8988T (cell line): ENCODE measurements around the gene MTA3.

Experiments used
- DNase-seq: peaks from one replicate; pipeline ENCODE4 v3.0.0; 2011

MTA3 gene

DNA sequence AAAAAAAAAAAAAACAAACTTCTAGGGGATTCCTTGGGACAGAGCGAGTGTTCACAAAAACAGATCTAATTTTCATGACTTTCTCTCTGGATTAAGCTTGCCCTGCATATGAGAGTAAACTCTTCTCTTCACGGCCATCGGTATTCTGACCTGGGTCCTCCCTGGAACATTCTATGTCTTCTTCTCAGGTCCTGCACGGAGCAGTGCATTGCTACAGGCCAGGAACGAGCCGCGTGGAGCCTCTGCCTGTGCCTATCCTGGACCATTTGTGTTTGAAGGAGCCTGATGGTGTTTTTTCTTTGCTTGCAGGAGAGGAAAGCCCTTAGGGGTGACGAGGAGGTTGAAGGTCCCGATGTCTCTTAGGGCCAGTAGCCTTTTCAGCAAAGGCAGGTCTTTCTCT, 197.3 kb downstream of the MTA3 start:
- no peak for DNase-seq

DNA sequence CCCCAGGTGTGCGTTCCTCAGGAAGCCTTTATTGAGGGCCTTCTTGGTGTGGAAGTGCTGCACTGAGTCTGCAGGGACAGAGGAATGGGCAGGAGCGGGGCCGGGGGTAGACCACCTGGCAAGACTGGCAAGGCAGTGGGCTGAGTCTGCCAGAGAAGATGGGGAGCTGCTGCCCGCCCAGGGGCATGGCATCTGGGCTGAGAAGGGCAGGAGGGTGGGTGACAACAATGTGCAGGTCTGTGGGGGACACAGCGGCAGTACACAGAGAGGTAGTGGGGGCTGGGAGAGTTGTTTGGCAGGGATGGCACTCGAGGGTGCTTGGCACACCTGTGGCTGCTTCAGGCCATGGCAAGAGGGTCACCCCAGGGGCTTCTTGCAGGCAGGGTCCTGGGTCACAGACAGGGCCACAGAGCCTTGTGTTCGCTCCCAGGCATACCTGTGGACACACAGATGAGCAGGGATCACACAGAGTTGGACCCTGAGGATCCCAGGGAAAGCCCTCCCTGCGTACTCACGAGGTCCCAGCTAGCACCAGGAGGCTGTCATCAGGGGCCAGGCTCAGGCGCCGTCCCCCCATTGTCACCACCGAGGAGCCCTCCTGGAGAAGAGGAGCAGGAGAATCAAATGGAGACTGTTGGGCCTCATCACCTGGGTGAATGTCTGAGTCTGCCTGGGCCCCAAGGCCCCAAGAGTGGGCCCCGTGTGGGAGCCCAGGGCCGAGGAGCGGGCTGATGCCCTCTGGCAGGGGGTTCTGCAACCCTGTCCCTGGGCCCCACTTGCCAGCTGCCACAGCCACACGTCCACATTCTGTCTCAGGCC, 198.9 kb downstream of the MTA3 start:
- DNase-seq: no peak

DNA sequence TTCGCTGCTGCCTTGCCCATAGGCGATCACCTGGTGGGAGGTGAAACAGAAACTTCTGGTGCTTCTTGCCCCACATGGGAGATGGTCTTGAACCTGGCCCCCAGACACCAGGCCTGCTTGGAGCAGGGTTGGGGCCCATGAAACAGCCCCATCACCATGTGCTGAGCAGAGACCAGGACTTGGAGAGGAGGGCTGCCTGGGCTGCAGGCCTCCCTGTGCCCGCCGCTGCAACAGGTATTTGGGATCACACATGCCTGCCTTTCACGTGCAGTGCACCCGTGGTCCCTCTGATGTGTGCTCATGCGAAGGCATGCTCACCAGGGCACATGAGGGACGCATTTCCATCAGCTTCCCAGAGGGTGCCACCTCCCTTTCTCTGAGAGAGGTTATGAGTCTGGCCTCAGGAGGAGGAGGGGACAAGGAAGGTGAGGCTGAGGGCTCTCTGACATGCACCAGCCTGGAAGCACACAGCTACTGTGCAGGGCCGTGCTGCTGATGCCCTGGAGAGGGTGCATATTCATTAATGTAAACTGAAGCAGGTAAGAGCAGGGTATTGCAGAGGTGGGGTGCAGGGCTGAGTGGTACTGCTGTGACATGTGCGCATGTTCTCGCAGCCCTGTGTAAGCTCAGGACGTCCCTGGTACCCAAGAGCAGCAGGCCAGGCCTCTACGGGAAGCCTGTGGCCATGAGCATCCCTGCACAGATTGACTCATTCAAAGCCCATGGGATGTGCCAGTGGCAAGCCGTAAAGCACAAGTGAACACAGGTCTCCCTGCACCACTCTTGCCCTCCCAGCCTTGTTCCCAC, 199.7 kb downstream of the MTA3 start:
- DNase-seq: no peak

DNA sequence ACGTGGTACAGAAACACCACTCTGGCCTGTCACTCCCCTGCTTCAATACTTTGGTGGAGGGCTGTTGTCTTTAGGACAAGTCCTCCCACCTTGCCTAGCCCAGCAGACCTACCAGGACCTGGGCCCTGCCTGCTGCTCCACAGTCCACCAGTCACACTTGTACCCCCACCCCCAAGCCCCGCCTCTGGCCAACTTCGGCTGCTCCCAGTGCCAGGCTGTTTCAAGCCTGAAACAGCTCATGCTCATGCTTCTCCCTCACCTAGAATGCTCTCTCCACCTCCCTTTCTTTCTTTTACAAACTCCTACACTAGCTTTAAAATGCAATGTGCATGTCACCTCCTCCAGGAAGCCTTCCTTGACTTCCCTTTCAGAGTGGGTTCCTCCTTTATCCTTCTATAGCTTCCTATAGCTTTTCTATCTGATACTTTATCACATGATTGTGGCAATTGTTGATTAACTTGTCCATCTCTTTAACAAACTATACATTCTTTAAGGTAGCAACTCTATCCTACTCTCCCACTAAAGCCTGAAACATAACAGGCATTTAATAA, 200.3 kb downstream of the MTA3 start:
- no peak for DNase-seq

DNA sequence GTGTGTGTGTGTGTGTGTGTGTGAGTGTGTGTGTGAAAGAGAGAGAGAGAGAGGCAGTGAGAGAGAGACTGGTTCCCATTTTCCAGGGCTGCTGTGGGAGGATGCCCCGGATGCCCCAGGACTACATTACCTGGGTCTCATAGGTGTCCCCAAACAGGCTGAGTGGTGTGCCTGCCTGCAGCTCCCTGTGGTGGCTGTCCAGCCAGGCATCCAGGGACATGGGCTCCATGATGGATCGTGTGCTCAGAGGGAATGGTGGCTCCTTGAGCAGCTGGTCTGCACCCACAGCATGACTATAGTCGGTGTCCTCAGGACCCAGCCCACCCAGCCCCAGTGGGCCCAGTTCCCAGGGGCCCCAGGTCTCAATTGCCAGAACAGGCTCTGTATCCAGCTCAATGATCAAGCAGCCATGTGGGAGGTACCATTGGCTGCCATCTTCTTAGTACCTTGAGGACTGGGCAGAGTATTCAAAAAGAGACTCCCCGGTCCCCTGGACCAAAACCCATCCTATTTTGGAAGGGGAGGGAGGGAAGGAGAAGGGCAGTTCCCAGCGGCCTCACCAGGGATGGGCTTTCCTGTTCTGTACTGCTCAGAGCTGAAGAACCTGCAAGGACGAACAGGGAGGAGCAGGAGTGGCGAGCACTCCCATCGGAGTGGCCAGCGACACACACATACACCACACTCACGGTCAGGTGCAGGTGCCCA, 201.3 kb downstream of the MTA3 start:
- no peak for DNase-seq

DNA sequence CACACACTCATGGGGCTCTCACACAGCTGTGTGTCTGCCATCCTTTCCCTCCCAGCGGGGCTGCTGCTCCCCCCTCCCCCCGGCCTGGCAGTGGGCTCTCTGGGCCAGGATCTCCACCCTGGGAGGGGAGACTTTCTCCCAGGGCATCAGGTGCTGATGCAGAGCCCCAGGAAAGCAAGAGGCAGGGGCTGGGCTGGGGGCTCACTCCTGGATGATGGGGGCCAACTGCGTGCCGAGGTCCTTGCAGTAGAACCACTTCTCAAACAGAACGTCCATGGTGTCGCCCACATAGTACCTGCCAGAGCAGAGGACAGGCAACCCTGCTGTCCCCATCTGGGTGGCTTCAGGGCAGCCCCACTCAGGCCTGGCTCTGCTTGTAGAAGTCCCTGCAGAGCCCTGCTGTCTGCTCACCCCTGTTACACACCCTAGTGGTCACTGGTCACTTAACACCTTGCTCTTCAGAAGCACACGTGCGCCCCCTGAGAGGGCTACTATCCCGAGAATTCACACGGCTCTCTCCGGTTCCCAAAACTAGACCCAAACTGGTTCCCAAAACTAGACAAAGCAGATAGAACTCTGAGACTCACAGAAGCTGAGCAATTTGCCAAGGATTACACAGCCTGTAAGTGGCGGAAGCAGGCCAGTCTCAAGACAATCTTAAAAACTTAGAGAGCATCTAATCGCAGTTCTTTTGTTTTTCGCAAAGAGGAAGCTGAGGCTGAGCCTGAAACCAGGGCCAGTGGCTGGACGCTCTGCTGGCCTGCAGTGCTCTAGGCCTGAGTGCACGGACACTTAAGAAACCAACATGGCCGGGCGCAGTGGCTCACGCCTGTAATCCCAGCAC, 202.1 kb downstream of the MTA3 start:
- peak; percentile 90 for DNase-seq

DNA sequence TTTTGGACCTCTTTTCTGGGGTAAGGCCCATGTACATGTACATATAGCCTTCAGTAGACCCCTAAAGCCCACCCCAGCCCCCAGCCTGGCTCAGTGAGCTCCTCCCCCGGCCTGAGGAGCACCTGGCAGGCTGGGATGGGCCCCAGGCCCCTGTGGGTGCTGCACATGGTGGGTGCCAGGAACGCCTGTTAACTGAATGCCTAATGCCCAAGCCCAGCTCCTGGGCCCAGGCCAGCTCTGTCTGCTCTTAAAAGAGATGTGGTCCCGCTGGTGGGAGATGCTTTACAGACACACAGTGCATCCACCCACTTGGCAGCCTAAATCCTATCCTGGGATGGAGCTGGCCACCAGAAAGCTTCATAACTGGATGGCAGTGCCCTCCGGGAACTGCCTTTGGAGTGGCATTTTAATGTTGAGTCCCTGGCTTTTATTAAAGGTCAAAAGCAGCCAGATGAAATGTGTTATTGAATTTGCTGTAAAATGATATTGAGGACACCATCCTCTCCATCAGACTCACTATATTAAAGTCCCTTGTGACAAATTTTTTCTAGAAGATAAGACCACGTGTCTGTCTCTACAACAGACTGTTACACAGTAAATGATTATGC, 203.2 kb downstream of the MTA3 start:
- DNase-seq: no peak

DNA sequence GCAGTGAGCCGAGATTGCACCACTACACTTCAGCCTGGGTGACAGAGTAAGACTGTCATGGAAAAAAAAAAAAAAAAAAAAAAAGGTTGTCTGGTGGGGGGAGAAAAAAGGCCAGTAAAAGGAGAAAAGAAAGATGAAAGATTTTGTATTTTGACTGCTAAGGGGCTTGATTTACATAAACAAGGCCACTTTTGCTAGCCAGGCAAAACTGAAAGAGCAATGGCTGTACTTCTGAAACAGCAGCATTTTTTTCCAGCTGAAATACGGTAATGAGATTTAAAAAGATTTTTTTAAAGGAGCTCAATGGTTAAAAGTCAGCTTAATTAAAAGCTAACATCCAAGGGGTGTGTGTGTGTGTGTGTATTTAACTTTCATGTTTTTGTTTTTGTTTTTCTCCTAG, 206.8 kb downstream of the MTA3 start:
- DNase-seq: no peak

DNA sequence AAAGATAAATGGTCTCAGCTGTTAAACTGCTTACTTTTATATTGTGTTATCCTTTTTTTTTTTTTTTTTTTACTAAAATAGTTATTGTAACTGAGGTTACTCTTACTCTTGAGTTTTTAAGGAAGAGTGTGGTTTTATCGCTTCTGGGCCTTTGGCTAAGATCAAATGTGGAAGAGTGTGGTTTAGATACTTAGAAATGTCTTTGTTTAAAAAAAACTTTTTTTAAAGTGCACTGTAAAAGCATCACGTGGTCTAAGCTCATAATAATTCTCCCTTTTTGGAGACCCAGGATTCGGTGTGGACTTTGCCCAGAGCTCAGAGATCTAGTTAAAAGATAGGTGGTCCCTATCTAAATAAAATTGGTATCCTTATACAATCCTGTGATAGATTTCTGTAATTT, 207.4 kb downstream of the MTA3 start:
- no peak for DNase-seq

DNA sequence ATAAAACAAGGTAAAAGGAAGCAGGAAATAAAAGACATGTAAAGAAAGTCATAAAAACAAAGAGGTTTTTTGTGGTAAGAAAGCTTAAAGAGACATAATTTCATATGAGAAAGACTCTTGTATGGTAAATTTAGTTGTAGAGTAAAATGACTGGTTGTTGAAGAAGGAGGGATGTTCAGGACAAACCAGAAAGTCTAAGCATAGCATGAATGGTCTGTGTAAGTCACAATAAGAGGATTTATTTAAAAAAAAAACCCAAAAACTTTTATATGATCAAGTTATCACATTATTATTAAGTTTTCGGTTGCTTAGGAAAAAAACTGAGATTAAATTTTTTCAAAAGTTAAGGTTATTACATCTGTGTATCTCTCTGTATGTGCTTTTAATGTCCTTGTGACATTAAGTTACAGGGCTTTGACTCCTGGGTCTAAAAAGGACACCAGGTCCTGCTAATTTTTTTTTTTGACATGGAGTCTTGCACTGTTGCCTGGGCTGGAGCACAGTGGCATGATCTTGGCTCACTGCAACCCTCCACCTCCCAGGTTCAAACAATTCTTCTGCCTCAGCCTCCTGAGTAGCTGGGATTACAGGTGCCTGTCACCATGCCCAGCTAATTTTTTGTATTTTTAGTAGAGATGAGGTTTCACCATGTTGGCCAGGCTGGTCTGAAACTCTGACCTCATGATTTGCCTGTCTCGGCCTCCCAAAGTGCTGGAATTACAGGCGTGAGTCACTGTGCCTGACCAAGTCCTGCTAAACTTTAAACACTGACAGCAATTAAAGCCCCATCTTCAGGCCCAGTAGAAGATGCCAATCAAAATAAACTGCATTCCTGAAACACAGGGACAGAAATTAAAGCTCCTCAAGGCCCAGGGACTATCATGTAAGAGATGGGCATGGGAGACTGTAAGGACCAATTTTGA, 209.7 kb downstream of the MTA3 start:
- DNase-seq: no peak

DNA sequence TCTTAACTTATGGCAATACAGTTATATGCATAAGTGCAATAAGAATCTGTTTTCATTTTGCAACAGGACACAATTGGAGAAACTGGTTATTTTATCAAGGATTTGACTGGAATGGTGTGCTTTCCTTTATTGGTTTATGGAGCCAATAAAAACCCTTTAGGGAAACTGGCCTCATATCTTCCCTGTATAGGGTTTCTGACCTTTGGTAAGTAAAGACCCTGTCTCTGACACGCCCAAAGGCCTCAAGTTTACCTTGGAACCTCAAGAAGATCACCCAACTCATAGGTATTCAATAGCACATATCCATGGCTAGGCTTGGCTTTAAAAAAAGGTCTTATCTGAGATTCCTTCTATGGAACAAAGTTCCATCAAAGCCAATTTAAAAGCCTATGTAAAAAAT, 212.7 kb downstream of the MTA3 start:
- DNase-seq: no peak

DNA sequence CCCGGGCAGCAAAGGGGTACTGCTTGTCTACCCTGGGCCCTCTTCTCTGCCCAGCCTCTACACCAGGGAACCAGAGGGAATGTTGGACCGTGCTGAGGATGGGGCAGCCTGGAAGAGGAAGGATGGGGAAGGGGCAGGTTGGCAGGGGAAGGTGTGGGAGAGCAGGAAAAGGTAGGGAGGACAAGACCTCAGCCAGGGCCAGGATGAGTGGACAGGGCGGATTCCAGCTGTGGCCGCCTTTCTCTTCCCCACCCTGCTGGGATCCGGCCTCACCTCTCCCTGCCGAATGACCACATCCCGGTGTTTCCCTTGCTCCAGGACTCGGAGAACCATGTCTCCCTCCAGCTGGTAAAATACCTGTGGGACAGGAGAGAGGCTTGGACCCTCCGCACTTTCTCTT, 215.1 kb downstream of the MTA3 start:
- DNase-seq: no peak

DNA sequence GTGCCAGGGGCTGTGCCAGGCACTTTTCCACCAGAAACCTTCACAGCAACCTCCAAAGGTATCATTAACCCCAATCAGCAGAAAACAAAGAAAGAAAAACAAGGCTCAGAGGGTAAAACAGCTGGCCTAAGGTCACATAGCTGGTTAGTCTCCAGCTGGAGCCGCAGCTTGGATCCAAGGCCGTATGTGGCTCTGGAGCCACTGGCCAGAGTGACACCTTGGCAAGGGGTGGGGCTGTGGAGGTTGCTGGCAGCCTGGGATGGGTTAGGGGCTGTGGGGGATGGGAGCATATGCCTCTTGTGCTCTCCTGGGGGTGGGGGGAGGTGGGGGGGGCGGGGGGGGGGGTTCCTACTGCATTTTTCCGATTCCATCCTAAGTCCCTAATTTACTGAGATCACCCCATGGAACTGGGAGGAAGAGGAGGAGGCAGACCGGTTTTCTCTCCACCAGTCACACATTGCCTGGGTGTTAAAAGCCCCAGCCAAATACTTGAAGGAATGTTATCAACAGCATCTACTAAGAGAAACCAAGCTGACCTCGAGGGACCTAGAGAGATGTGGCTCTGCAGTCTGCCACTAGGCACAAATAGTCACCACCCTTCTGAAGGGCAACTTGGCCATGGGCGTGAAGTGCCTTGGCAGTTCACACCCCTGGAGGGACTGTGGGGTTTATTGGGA, 215.9 kb downstream of the MTA3 start:
- no peak for DNase-seq

DNA sequence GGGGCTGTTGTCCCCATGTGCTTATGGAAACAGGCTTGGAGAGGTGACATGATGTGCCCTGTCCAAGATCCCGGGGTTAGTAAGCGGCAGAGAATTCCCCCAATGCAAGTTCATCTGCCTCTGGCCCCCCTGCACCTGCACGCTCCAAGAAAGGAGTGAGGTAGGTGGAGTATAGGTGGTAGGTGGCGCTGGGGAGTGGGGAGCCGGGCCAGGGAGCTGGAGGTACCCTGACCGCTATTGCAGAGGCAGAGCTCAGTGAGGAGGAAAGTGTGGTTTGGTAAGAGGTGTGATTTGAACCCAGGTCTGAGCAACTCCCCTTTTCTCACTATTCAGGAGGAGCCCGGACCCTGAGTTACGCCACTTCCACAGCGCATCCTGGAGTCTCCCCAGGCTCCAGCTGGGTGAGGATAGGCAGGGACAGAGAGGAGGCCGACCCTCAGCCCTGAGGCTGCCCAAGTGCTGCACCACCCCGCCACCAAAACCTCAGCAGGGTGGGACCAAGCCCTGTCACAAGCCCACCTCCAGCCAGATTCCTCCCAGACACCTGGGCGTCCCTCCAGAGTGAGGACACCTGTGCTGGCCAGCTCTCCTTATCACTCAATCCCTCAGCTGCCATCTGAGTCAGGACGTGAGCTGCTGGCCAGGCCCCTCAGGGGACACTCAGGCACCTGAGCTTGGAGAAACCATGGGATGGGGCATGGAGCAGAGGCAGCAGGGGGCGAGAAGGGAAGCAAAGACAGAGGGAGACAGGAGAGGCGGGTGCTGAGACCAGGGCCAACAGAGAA, 218.3 kb downstream of the MTA3 start:
- DNase-seq: no peak

DNA sequence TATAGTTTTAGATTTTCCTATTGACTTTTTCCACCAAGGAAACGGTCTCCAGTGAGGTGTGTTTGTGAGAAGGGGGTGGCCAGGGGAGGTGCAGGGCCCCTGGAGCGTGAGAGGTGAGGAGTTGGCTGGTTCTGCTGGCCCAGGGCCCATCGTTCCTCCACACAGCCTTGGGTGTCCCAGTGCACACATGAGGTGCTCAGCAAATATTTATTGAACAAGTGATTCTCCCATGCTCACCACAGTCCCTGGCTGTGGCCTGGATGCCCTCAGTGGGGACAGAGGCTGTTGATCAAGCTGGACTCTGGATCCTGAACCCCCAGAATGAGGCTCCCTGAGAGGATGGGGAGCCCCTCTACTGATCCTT, 219.0 kb downstream of the MTA3 start:
- DNase-seq: no peak

DNA sequence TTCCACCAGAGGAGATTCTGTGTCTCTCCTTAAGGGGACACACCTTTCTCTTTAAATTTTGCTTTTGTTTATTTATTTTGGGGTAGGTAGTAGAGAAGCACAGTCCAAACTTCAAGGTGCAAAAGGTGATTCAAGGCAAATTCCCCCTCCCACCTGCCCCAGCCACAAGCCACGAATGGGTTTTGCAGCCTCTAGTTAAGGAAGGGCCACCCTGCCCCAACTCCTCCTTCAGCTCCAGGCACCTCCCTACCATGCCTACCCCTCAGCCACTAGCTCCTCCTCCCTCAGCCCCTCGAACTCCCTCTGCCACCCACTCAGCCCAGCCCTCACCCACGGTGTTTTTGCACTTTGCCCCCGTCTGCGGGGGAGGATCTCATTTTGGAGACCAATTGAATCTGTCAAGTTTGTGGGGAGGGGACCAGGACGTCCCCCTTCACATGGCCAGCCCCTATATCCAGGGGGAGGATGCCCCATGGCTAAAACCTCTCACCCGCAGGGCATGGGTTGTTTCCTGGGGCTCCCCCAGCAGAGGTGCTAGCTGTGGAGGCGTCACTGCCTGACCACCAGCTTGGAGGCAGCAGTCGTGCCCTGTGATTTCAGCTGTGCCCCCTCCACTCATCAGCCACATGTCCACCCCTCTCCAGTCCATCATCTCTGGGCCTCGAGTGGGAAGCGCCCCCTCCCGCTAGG, 219.5 kb downstream of the MTA3 start:
- DNase-seq: no peak

DNA sequence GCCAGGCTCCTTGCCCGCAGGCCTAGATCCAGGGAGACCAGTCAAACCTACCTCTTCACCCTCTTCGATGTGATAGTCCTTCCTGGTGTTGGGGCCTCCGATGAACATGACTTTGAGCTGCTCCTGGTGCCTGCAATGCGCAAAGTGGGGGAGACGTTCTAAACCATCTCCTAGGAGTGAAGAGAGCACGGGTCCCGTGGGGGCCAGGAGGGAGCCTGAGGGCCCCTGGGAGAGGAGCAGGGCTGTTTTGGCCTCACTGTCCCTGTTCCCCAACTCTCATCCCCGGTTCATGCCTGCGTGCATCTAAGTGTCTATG, 220.0 kb downstream of the MTA3 start:
- no peak for DNase-seq

DNA sequence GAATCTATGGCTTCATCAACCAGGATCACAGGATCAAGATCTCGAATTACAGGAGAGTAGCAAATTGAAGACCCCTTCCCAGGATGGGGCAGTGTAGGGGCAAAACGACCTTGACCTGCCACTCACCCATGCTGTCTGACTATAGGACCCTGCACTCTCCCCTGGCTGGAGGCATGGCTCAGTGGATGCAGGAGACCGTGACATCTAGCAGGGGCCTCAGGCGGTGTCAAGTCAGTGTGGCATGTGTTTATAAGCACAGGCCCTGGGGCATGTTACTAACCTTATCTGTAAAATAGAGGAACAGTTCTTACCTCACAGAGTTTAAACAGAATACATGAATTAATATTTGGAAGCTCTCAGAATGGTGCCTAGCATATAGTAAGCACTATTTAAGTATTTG, 220.4 kb downstream of the MTA3 start:
- DNase-seq: no peak

DNA sequence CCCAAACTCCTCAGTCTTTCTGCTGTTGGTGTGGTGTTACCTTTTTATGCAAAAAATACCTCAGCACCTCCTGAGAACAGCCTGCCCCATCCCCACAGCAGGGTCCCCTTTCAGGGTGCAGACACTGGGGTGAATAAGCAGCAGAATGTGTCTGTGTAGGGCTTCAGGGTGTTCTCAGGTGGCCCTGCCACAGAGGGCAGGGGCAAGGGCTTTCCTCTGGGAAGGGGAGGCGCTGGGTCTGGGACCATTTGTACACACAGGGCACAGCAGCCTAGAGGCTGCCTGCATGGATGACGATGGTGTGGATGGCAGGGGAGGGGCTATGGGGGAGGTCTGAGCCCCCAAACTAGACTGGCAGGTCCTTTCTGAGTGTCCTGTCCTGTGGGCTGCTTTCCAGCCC, 221.3 kb downstream of the MTA3 start:
- DNase-seq: no peak
